ENCODE data around the gene MBNL1.
"Not testable (repeated sequence)": the region's sequence is repeated elsewhere in the genome, so short reads cannot be mapped to it uniquely, and the experiment has no call there.

Gene MBNL1

GRCh38 chr3:152317184-152317583 lies 48.5 kb downstream of the MBNL1 start:
- no peak for DNase-seq (ENCODE audit: extremely low read depth in 1 of 2, low read depth in 1 of 2)

- DNase-seq (ENCODE audit: extremely low read depth in 1 of 2, low read depth in 1 of 2), result no peak
These were observed 49.2 kb downstream of the MBNL1 start for GRCh38 chr3:152317956-152318355.

GRCh38 chr3:152318512-152318911 lies 49.8 kb downstream of the MBNL1 start:
- no peak for DNase-seq (ENCODE audit: extremely low read depth in 1 of 2, low read depth in 1 of 2)

GRCh38 chr3:152319256-152319655 lies 50.5 kb downstream of the MBNL1 start:
- DNase-seq (ENCODE audit: extremely low read depth in 1 of 2, low read depth in 1 of 2), result no peak

- DNase-seq (ENCODE audit: extremely low read depth in 1 of 2, low read depth in 1 of 2), result no peak
These were observed 51.3 kb downstream of the MBNL1 start for GRCh38 chr3:152319831-152320617.

DNA sequence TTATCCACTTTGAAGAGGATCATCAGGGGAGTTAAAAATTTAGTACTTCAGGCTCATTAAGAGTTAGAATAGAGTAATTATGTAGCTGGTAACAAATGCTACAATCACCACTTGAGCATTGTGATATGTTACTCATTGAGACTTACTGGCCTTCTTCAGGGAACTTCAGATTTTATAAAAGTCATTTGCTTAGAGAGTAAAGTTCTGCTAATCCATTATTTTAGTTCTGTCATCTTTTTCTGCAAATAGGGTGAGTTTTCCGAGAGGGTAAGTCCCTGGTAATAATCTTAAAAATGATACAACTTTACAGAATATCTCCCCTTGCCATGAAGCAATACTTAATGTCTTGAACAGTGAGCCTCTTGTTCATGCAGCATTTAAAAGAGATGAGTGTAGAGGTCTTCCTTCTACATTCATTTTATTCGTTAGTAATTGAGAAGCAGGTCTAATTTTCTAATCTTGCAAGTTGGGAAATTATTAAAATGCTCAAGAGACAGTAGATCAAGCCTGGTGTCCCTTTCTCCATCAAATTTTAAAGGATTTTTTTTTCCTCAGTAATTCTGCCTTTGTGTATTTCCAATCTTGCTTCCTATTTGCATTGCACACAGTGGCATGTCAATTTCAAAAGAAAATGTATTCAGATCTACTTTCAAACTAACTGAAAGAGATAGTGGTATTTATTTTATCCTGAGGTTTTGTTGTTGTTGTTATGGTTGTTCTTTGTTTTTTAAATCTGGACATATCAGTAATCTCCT lies 52.6 kb downstream of the MBNL1 start:
- DNase-seq (ENCODE audit: extremely low read depth in 1 of 2, low read depth in 1 of 2), result no peak

- no peak for DNase-seq (ENCODE audit: extremely low read depth in 1 of 2, low read depth in 1 of 2)
These were observed 53.2 kb downstream of the MBNL1 start for GRCh38 chr3:152321955-152322377.

DNA sequence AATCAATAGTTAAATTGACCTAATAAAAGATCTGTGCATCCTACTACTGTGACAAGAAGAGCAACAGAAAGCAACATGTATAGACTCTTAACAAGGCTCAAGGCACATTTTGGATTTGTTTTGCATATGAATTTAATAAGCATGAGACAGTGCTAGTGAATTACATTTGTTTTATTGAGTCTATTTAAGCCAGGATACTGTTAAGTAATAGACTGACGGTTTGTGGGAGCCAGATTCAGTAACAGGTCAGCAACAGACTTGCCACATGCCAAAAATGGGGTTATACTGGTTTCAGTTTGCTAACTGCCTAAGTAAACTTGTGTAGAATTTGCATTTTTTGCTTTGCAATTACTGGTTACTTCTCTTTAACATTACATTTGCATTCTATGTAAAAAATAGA lies 54.0 kb downstream of the MBNL1 start:
- DNase-seq (ENCODE audit: extremely low read depth in 1 of 2, low read depth in 1 of 2), result no peak

GRCh38 chr3:152323834-152324233 lies 55.1 kb downstream of the MBNL1 start:
- DNase-seq (ENCODE audit: extremely low read depth in 1 of 2, low read depth in 1 of 2), result no peak

GRCh38 chr3:152325136-152325535 lies 56.4 kb downstream of the MBNL1 start:
- no peak for DNase-seq (ENCODE audit: extremely low read depth in 1 of 2, low read depth in 1 of 2)

DNA sequence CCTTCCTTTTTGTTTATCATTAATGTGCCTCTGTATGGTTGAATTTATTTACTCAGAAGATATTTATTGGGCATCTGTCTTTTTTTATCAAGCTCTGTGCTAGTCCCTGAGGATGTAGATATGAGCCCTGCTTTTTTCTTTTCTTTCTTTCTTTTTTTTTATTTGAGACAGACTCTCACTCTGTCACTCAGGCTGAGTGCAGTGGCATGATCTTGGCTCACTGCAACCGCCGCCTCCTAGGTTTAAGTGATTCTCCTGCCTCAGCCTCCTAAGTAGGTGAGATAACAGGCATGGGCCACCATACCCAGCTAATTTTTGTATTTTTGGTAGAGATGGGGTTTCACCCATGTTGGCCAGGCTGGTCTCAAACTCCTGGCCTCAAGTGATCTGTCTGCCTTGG lies 58.5 kb downstream of the MBNL1 start:
- DNase-seq (ENCODE audit: extremely low read depth in 1 of 2, low read depth in 1 of 2), result no peak

- DNase-seq (ENCODE audit: extremely low read depth in 1 of 2, low read depth in 1 of 2), result no peak
These were observed 60.1 kb downstream of the MBNL1 start for GRCh38 chr3:152328841-152329240.

DNA sequence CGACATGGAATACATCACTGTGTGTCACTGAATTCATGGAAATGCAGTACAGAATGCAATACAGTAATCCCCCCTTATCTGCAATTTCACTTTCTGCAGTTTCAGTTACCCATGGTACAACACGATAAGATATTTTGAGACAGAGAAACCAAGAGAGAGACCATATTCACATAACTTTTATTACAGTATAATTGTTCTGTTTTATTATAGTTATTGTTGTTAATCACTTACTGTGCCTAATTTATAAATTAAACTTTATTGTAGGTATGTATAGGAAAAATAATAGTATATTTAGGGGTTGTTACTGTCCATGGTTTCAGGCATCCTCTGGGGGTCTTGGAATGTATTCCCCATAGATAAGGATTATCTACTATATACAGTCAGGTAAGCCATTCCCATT lies 61.8 kb downstream of the MBNL1 start:
- DNase-seq (ENCODE audit: extremely low read depth in 1 of 2, low read depth in 1 of 2), result no peak

GRCh38 chr3:152331018-152331541 lies 62.4 kb downstream of the MBNL1 start:
- no peak for DNase-seq (ENCODE audit: extremely low read depth in 1 of 2, low read depth in 1 of 2)

DNA sequence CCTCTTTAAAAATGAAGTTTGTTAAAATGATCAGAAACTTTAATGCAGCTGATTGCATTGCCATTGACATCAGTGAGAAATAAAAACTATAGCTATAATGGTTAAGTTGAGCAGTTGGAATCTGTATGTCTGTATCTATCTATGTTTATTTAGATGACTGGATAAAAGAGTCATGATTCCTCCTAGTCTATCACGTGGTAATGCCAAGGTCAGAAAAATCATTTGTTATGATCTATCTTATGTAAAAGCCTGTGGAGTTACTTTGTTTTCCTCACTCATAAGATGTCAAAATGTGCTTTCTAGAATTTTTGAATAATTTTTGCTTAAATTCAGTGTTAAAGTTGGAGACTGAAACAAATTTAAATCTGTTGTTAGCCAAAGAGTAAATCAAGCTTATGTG lies 63.3 kb downstream of the MBNL1 start:
- DNase-seq (ENCODE audit: extremely low read depth in 1 of 2, low read depth in 1 of 2), result no peak

DNA sequence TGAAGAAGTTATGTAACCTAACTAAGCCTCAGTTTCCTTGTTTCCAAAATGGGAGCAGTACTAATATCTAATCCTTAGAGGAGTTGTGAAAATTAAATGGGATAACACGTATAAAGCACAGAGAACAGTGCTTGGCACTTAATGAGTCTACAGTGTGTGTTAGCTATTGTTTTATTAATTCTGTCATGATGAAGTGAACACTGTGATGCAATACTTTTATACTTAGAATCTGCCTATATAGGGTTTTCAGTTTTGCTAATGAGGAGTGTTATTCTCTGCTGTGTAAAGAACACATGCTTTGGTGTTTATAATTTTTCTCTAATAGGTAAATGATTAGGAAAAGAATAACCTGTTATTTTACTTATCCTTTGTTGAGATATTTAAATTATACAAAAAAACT lies 65.2 kb downstream of the MBNL1 start:
- DNase-seq (ENCODE audit: extremely low read depth in 1 of 2, low read depth in 1 of 2), result no peak

- no peak for DNase-seq (ENCODE audit: extremely low read depth in 1 of 2, low read depth in 1 of 2)
These were observed 66.0 kb downstream of the MBNL1 start for GRCh38 chr3:152334761-152335160.

DNA sequence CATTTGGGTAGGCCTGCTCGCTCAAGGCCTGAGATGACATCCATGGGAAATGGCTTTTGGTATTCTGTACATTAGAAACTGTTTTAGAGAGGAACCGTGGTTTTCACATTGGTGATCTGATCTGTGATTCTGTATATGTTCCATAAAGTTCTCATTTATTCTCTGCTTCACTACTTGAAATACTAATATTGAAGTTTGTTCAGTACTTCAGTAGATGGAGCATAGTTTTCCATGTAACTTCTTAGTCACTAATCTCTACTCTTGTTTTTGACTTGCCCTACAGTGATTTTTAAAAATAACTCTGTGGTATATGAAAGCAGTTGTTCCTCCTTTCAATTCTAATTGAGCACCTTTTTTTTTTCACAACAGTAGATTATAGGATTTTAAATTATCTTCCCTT lies 66.5 kb downstream of the MBNL1 start:
- DNase-seq (ENCODE audit: extremely low read depth in 1 of 2, low read depth in 1 of 2), result no peak

DNA sequence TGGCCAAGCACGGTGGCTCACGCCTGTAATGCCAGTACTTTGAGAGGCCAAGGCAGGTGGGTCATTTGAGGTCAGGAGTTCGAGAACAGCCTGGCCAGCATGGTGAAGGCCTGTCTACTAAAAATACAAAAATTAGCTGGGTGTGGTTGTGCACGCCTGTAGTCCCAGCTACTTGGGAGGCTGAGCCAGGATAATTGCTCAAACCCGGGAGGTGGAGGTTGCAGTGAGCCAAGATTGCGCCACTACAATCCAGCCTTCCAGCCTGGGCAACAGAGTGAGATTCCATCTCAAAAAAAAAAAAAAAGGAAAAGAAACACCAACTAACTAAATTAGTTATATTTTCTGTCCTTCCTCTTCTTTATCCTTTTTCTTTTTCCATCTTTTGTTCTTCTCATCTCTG lies 68.6 kb downstream of the MBNL1 start:
- DNase-seq (ENCODE audit: extremely low read depth in 1 of 2, low read depth in 1 of 2), result not testable (repeated sequence)

GRCh38 chr3:152338159-152338720 lies 69.5 kb downstream of the MBNL1 start:
- DNase-seq (ENCODE audit: extremely low read depth in 1 of 2, low read depth in 1 of 2), result no peak

DNA sequence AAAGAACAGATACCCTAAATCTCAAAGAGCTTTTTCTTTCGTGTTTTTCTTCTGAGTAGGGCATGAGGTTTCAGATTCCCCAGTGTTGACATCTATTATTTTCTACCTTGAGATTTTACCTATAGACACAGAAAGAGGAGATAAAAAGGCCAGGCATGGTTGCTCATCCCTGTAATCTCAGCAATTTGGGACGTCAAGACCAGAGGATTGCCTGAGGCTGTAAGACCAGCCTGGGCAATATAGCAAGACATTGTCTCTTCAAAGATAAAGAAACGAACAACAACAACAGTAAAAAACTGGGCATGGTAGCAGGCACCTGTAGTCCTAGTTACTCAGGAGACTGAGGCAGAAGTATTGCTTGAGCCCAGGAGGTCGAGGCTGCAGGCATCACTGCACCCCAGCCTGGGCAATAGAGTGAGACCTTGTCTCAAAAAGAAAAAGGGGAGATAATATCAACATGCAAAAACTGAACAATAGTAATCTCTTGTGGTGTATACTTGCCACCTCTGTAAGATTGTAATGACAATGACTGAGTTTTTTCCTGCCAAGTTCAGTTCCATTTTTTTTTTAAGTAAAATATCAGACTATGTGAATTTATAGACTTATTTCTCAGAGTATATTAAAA lies 71.3 kb downstream of the MBNL1 start:
- no peak for DNase-seq (ENCODE audit: extremely low read depth in 1 of 2, low read depth in 1 of 2)

All from stimulated activated CD8-positive, alpha-beta memory T cell treated with anti-CD3 and anti-CD28 coated beads, Interleukin-7, amount 100 ng/mL, for 48 hours (primary cell).